Sigmoid colon (tissue), 7 donors: ENCODE measurements around the gene CSDE1. TPM values are rescaled to one million over a fixed set of nuclear protein-coding genes. Genes with fewer than 3 reads are reported as not detected.
"Not testable (repeated sequence)": the region's sequence is repeated elsewhere in the genome, so short reads cannot be mapped to it uniquely, and the experiment has no call there.

ENCODE experiments used
- DNase-seq: peaks from one replicate; pipeline ENCODE4 v3.0.0-alpha.2; 2019
- H3K27ac ChIP-seq, 4 donors: fragments of 200-600 bp; sonication (generic); one replicate each; pipeline ENCODE4 v1.5.1; 2016 to 2019; ENCODE audit warnings: mild to moderate bottlenecking in 1 of 4
- H3K27me3 ChIP-seq, 3 donors: fragments of 200-600 bp; sonication (generic); one replicate each; pipeline ENCODE4 v1.5.1; 2019; ENCODE audit warnings: mild to moderate bottlenecking in 1 of 3
- H3K36me3 ChIP-seq, 4 donors: fragments of 200-600 bp; sonication (generic); one replicate each; pipeline ENCODE4 v1.5.1; 2016 to 2019
- H3K4me1 ChIP-seq, 4 donors: fragments of 200-600 bp; sonication (generic); one replicate each; pipeline ENCODE4 v1.5.1; 2017 to 2019
- H3K4me3 ChIP-seq, 4 donors: fragments of 200-600 bp; sonication (generic); one replicate each; pipeline ENCODE4 v1.5.1; 2017 to 2019; ENCODE audit warnings: mild to moderate bottlenecking in 2 of 4, moderate library complexity in 1 of 4
- H3K9me3 ChIP-seq, 4 donors: fragments of 200-600 bp in 3 of 4; sonication (generic) in 3 of 4; one replicate each; pipeline versions ENCODE4 v1.5.1 to v1.6.1; 2013 to 2019
- CTCF ChIP-seq, 4 experiments: fragments of 450-650 bp in 3 of 4; fragments of 200-600 bp in 1 of 4; IDR thresholded peaks; one replicate each; pipeline ENCODE4 v1.5.1; 2016 to 2019; ENCODE audit warnings: antibody characterized with exemption in 4 of 4, mild to moderate bottlenecking in 3 of 4, moderate library complexity in 2 of 4
- EP300 ChIP-seq, 4 donors: sonication (generic); formaldehyde crosslinking; IDR thresholded peaks; one replicate each; pipeline ENCODE4 v1.6.1; 2017; ENCODE audit warnings: antibody characterized with exemption in 4 of 4
- POLR2A ChIP-seq, 2 donors: fragments of 450-650 bp; IDR thresholded peaks; one replicate each; pipeline ENCODE4 v1.6.1; 2016; ENCODE audit warnings: antibody characterized with exemption in 2 of 2, mild to moderate bottlenecking in 2 of 2, moderate library complexity in 2 of 2
- POLR2AphosphoS5 ChIP-seq, 4 donors: sonication (generic); formaldehyde crosslinking; IDR thresholded peaks; one replicate each; pipeline ENCODE4 v1.6.1; 2017; ENCODE audit warnings: antibody characterized with exemption in 4 of 4
- WGBS, 2 donors: extraction: QIAGEN DNeasy Blood & Tissue Kit; methylation state at CpG; one replicate each; pipeline ENCODE4 v1.1.7; 2013; 5-methylcytosine and 5-hydroxymethylcytosine counted together
- intact Hi-C: fragments of 100-400 bp; cut with DNase I; formaldehyde crosslinking; loops from one replicate; pipeline ENCODE4 v1.15.1; 2023
- polyA plus RNA-seq, 3 donors: library from polyadenylated mRNA; stranded (reverse); fragments of 200-250 nt; gene quantifications; one replicate each; pipeline ENCODE4 v1.2.3, GENCODE V29; 2013
- total RNA-seq, 4 donors: library from RNA; depleted of rRNA; stranded (reverse); fragments of >200 nt; gene quantifications; one replicate each; pipeline ENCODE4 v1.1.0, GENCODE V29; 2016
- donor health status: healthy with polysubstance abuse.
- donor health status: Bipolar disorder and iron deficiency.
- donor health status: healthy.

CSDE1 gene
- total and polyA plus RNA-seq, 7 donors = 167 to 2,762 (median 1,738) TPM

- H3K4me1 ChIP-seq = peaks cover 0 to 64% (median 62%) of the 10 kb centered on the region in 4 donors
- no peaks in the 10 kb centered on the region for H3K36me3 ChIP-seq
- no peak for DNase-seq
- H3K4me3 ChIP-seq = peak overlapping the region; percentile 79 to 99 (median 88)
- H3K27ac ChIP-seq = peak overlapping the region; percentile 97 to 100 (median 98)
- intact Hi-C loops = loop anchor here (10.0 kb wide), 1 partner anchor 299 kb away; no protein-coding TSS in a partner anchor
- WGBS, 2 donors = 7 to 23% methylated on average over 14 of the region's 14 CpGs
- H3K27me3 ChIP-seq = no peaks in the 10 kb centered on the region
- H3K9me3 ChIP-seq = no peaks in the 10 kb centered on the region
- TF ChIP-seq CTCF (IDR thresholded peaks at IDR 0.05) (no peak), POLR2AphosphoS5 (IDR thresholded peaks at IDR 0.05) (no peak), POLR2A (IDR thresholded peaks at IDR 0.05) (no peak), EP300 (IDR thresholded peaks at IDR 0.05) (no peak)
Measured at GRCh38 chr1:114756009-114756892, 1.5 kb downstream of the CSDE1 start.

GRCh38 chr1:114755006-114755931 lies 2.5 kb downstream of the CSDE1 start:
- WGBS, 2 donors = 32 to 56% methylated on average over 7 of the region's 7 CpGs
- Histone ChIP-seq H3K4me3 (peak overlapping the region in 1 of 4 donors; percentile 89), H3K9me3 (no peaks in the 10 kb centered on the region), H3K4me1 (peaks cover 0 to 74% (median 72%) of the 10 kb centered on the region in 4 donors), H3K27ac (peak overlapping the region in 2 of 4 donors; percentile 97 to 98), H3K36me3 (no peaks in the 10 kb centered on the region), H3K27me3 (no peaks in the 10 kb centered on the region)
- TF ChIP-seq POLR2AphosphoS5 (IDR thresholded peaks at IDR 0.05) (no peak), POLR2A (IDR thresholded peaks at IDR 0.05) (no peak), EP300 (IDR thresholded peaks at IDR 0.05) (no peak), CTCF (IDR thresholded peaks at IDR 0.05) (no peak)
- intact Hi-C loops = loop anchor here (10.0 kb wide), 1 partner anchor 300 kb away; no protein-coding TSS in a partner anchor
- DNase-seq = no peak

- WGBS, 2 donors = 73 to 85% methylated on average over 6 of the region's 6 CpGs
- H3K4me3 ChIP-seq = not testable (repeated sequence)
- H3K4me1 ChIP-seq = peaks cover 0 to 89% (median 80%) of the 10 kb centered on the region in 4 donors
Measured at GRCh38 chr1:114753702-114754101, 4.1 kb downstream of the CSDE1 start.

GRCh38 chr1:114753143-114753542 lies 4.6 kb downstream of the CSDE1 start:
- WGBS, 2 donors = 67 to 74% methylated on average over 4 of the region's 4 CpGs
- Histone ChIP-seq H3K27ac (no peak overlapping the region), H3K4me3 (no peak overlapping the region), H3K9me3 (no peaks in the 10 kb centered on the region), H3K36me3 (peaks cover 0 to 19% (median 0%) of the 10 kb centered on the region in 4 donors), H3K27me3 (no peaks in the 10 kb centered on the region), H3K4me1 (peaks cover 0 to 90% (median 77%) of the 10 kb centered on the region in 4 donors)
- TF ChIP-seq CTCF (IDR thresholded peaks at IDR 0.05) (no peak), POLR2AphosphoS5 (IDR thresholded peaks at IDR 0.05) (no peak), POLR2A (IDR thresholded peaks at IDR 0.05) (no peak), EP300 (IDR thresholded peaks at IDR 0.05) (no peak)
- DNase-seq = no peak
- intact Hi-C loops = loop anchor here (10.0 kb wide), 1 partner anchor 302 kb away; no protein-coding TSS in a partner anchor

More at GRCh38 chr1:114753702-114754101, 4.1 kb downstream of the CSDE1 start:
- H3K27ac ChIP-seq, H3K9me3 ChIP-seq, DNase-seq, H3K27me3 ChIP-seq: not testable (repeated sequence)
- H3K36me3 ChIP-seq = peaks cover 0 to 13% (median 0%) of the 10 kb centered on the region in 4 donors
- intact Hi-C loops = loop anchor here (10.0 kb wide), 1 partner anchor 301 kb away; no protein-coding TSS in a partner anchor
